Measurements from ENCODE around the gene ODF2L.

- TF ChIP-seq, protein P1, sequence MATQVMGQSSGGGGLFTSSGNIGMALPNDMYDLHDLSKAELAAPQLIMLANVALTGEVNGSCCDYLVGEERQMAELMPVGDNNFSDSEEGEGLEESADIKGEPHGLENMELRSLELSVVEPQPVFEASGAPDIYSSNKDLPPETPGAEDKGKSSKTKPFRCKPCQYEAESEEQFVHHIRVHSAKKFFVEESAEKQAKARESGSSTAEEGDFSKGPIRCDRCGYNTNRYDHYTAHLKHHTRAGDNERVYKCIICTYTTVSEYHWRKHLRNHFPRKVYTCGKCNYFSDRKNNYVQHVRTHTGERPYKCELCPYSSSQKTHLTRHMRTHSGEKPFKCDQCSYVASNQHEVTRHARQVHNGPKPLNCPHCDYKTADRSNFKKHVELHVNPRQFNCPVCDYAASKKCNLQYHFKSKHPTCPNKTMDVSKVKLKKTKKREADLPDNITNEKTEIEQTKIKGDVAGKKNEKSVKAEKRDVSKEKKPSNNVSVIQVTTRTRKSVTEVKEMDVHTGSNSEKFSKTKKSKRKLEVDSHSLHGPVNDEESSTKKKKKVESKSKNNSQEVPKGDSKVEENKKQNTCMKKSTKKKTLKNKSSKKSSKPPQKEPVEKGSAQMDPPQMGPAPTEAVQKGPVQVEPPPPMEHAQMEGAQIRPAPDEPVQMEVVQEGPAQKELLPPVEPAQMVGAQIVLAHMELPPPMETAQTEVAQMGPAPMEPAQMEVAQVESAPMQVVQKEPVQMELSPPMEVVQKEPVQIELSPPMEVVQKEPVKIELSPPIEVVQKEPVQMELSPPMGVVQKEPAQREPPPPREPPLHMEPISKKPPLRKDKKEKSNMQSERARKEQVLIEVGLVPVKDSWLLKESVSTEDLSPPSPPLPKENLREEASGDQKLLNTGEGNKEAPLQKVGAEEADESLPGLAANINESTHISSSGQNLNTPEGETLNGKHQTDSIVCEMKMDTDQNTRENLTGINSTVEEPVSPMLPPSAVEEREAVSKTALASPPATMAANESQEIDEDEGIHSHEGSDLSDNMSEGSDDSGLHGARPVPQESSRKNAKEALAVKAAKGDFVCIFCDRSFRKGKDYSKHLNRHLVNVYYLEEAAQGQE (IDR thresholded peaks at IDR 0.05; ENCODE audit: insufficient read depth in 1 of 2, low read depth in 2 of 2, low read length in 1 of 2) = no peak
- no peak for TF ChIP-seq CTCF (IDR thresholded peaks at IDR 0.05)
These were observed 14.9 kb downstream of the ODF2L start for GRCh38 chr1:86381223-86381622.
